ENCODE results near the gene DOCK9. TPM values are rescaled to one million over a fixed set of nuclear protein-coding genes. Genes with fewer than 3 reads are reported as not detected.

Gene DOCK9
- total RNA-seq, 1 donor from 2014 or later: 170 TPM

GRCh38 chr13:98992355-98992754 lies 14.5 kb upstream of the DOCK9 start:
- no peaks in the 10 kb centered on the region for H3K9me3 ChIP-seq
- no peak for ATAC-seq
- intact Hi-C loops (cut with DNase I): no loop called here

GRCh38 chr13:98990701-98991100 lies 12.8 kb upstream of the DOCK9 start:
- no peaks in the 10 kb centered on the region for H3K27me3 ChIP-seq
- ATAC-seq (peak; percentile 62), DNase-seq (no peak)
- no peak overlapping the region for H3K27ac ChIP-seq
- intact Hi-C loops (cut with DNase I): no loop called here
- no peak overlapping the region for H3K4me3 ChIP-seq
- no peaks in the 10 kb centered on the region for H3K9me3 ChIP-seq
- TF ChIP-seq CTCF (IDR thresholded peaks at IDR 0.05): no peak
- no peaks in the 10 kb centered on the region for H3K36me3 ChIP-seq
- no peaks in the 10 kb centered on the region for H3K4me1 ChIP-seq

More at GRCh38 chr13:98992355-98992754, 14.5 kb upstream of the DOCK9 start:
- no peaks in the 10 kb centered on the region for H3K36me3 ChIP-seq
- H3K4me3 ChIP-seq: no peak overlapping the region
- no peak for DNase-seq
- H3K27ac ChIP-seq: no peak overlapping the region
- H3K4me1 ChIP-seq: no peaks in the 10 kb centered on the region
- no peaks in the 10 kb centered on the region for H3K27me3 ChIP-seq
- no peak for TF ChIP-seq CTCF (IDR thresholded peaks at IDR 0.05)

GRCh38 chr13:98989469-98990235 lies 11.8 kb upstream of the DOCK9 start:
- intact Hi-C loops (cut with DNase I): no loop called here
- H3K27me3 ChIP-seq: no peaks in the 10 kb centered on the region

GRCh38 chr13:98988780-98989179 lies 10.9 kb upstream of the DOCK9 start:
- peak; percentile 22 for ATAC-seq
- DNase-seq: no peak
- no peaks in the 10 kb centered on the region for H3K4me1 ChIP-seq
- H3K4me3 ChIP-seq: no peak overlapping the region
- no peaks in the 10 kb centered on the region for H3K36me3 ChIP-seq
- TF ChIP-seq CTCF (IDR thresholded peaks at IDR 0.05): no peak
- no peaks in the 10 kb centered on the region for H3K27me3 ChIP-seq
- no peak overlapping the region for H3K27ac ChIP-seq
- intact Hi-C loops (cut with DNase I): no loop called here
- H3K9me3 ChIP-seq: no peaks in the 10 kb centered on the region

More at GRCh38 chr13:98989469-98990235, 11.8 kb upstream of the DOCK9 start:
- H3K27ac ChIP-seq: no peak overlapping the region
- no peak overlapping the region for H3K4me3 ChIP-seq
- no peaks in the 10 kb centered on the region for H3K4me1 ChIP-seq
- H3K36me3 ChIP-seq: no peaks in the 10 kb centered on the region
- no peak for DNase-seq
- ATAC-seq: no peak
- TF ChIP-seq CTCF (IDR thresholded peaks at IDR 0.05): no peak
- H3K9me3 ChIP-seq: no peaks in the 10 kb centered on the region

- DNase-seq: no peak
- Histone ChIP-seq H3K4me3 (no peak overlapping the region), H3K9me3 (no peaks in the 10 kb centered on the region), H3K36me3 (no peaks in the 10 kb centered on the region), H3K27me3 (no peaks in the 10 kb centered on the region), H3K4me1 (no peaks in the 10 kb centered on the region), H3K27ac (no peak overlapping the region)
- ATAC-seq: peak; percentile 47
- no peak for TF ChIP-seq CTCF (IDR thresholded peaks at IDR 0.05)
- intact Hi-C loops (cut with DNase I): no loop called here
Observed at GRCh38 chr13:98988277-98988676, 10.4 kb upstream of the DOCK9 start.
